HCT116 (cell line): ENCODE data around the gene IFITM5. TPM values are rescaled to one million over a fixed set of nuclear protein-coding genes. Genes with fewer than 3 reads are reported as not detected.

ENCODE experiments used
- ATAC-seq: fragments of 200-7000 bp; cut with Tn5 transposase; 2 replicates; pipeline ENCODE4 v1.9.1; 2020; ENCODE audit warnings: mild to moderate bottlenecking, moderate library complexity
- BruUV-seq: library from RNA; stranded (reverse); fragments of 400-500 nt; replicated peaks from 2 replicates; lab custom pipeline; 2021; lab: Mats Ljungman, UMichigan
- CTCF ChIA-PET: fragments of 300-600 bp; sonication (Branson Sonifier 250); formaldehyde crosslinking; loops from one replicate; lab custom pipeline; 2021; ENCODE audit warnings: antibody characterized with exemption; lab: Charles Lee
- POLR2A ChIA-PET: fragments of 300-600, 350-600 bp; sonication (Branson Sonifier 250); formaldehyde crosslinking; loops from one replicate; lab custom pipeline; 2021; ENCODE audit warnings: antibody characterized with exemption; lab: Charles Lee
- RAD21 ChIA-PET, 2 experiments: fragments of 300-600 bp; sonication (Branson Sonifier 250); formaldehyde crosslinking; loops; one replicate each; lab custom pipeline; 2023; ENCODE audit warnings: low total read pairs in 2 of 2; ENCODE audit not compliant: uncharacterized antibody in 2 of 2, unreplicated experiment in 2 of 2, low non-redundant PET in 1 of 2; lab: Charles Lee
- DNase-seq: peaks from one replicate; pipeline ENCODE4 v3.0.0-alpha.2; 2010; ENCODE audit warnings: low read depth, low spot score
- H2AFZ ChIP-seq: fragments of 200-600 bp; shearing (Covaris generic), sonication (generic); 2 replicates; pipeline ENCODE4 v1.6.1; 2017; ENCODE audit warnings: low read depth, mixed run types, mixed read lengths, antibody characterized with exemption, low read length; ENCODE audit not compliant: poor library complexity, severe bottlenecking
- H3K27ac ChIP-seq: 2 replicates; pipeline ENCODE4 v1.5.1; 2012; ENCODE audit warnings: low read depth, low read length
- H3K27me3 ChIP-seq: fragments of 200-600 bp; sonication (generic); 2 replicates; pipeline ENCODE4 v1.6.1; 2016; ENCODE audit warnings: mixed run types, low read length, mixed read lengths; ENCODE audit not compliant: insufficient read depth
- H3K36me3 ChIP-seq, 2 experiments: fragments of 200-500 bp in 1 of 2; fragments of 200-600 bp in 1 of 2; sonication (Bioruptor generic) in 1 of 2; sonication (generic) in 1 of 2; 2 replicates each; pipeline versions ENCODE4 v1.5.1 to v1.6.1; 2014 to 2016; ENCODE audit warnings: low read length in 2 of 2, inconsistent platforms in 1 of 2, mixed read lengths in 1 of 2, mixed run types in 1 of 2; ENCODE audit not compliant: insufficient read depth in 2 of 2, control insufficient read depth in 1 of 2
- H3K4me1 ChIP-seq, 2 experiments: fragments of 200-600 bp in 1 of 2; sonication (generic) in 1 of 2; 2 replicates each; pipeline versions ENCODE4 v1.5.1 to v1.6.1; 2012 to 2017; ENCODE audit warnings: low read length in 2 of 2, inconsistent platforms in 1 of 2, mild to moderate bottlenecking in 1 of 2, mixed read lengths in 1 of 2, mixed run types in 1 of 2, moderate library complexity in 1 of 2; ENCODE audit not compliant: insufficient read depth in 2 of 2, control insufficient read depth in 1 of 2
- H3K4me2 ChIP-seq: fragments of 200-600 bp; sonication (generic); 2 replicates; pipeline ENCODE4 v1.6.1; 2017; ENCODE audit warnings: mixed run types, low read length, mixed read lengths
- H3K4me3 ChIP-seq, 2 experiments: fragments of 200-600 bp in 1 of 2; sonication (generic) in 1 of 2; replicated peaks in 1 of 2; 2 replicates each; pipeline ENCODE4 v1.5.1; 2011 to 2016; ENCODE audit warnings: low read length in 2 of 2, control low read depth in 1 of 2, low read depth in 1 of 2, mild to moderate bottlenecking in 1 of 2, mixed read lengths in 1 of 2, mixed run types in 1 of 2
- H3K79me2 ChIP-seq: fragments of 200-600 bp; sonication (generic); 2 replicates; pipeline ENCODE4 v1.6.1; 2017; ENCODE audit warnings: mild to moderate bottlenecking, mixed run types, low read length, moderate library complexity, mixed read lengths; ENCODE audit not compliant: insufficient read depth
- H3K9ac ChIP-seq: fragments of 200-600 bp; sonication (generic); 2 replicates; pipeline ENCODE4 v1.6.1; 2016; ENCODE audit warnings: low read length, mixed read lengths
- H3K9me2 ChIP-seq: fragments of 200-600 bp; sonication (generic), shearing (Covaris generic); 2 replicates; pipeline ENCODE4 v1.6.1; 2017; ENCODE audit warnings: mixed run types, mild to moderate bottlenecking, moderate library complexity; ENCODE audit not compliant: insufficient read depth
- H3K9me3 ChIP-seq, 2 experiments: fragments of 200-500 bp in 1 of 2; fragments of 200-600 bp in 1 of 2; sonication (Bioruptor generic) in 1 of 2; sonication (generic) in 1 of 2; 2 replicates each; pipeline ENCODE4 v1.6.1; 2014 to 2017; ENCODE audit warnings: low read length in 2 of 2, mixed read lengths in 2 of 2, inconsistent platforms in 1 of 2, low read depth in 1 of 2, mild to moderate bottlenecking in 1 of 2, mixed run types in 1 of 2, moderate library complexity in 1 of 2; ENCODE audit not compliant: control insufficient read depth in 1 of 2, insufficient read depth in 1 of 2
- H4K20me1 ChIP-seq: fragments of 200-600 bp; sonication (generic), shearing (Covaris generic); 2 replicates; pipeline ENCODE4 v1.6.1; 2017; ENCODE audit warnings: mixed run types, mild to moderate bottlenecking, moderate library complexity; ENCODE audit not compliant: insufficient read depth
- CBX3 ChIP-seq: IDR thresholded peaks from 2 replicates; pipeline ENCODE4 v1.6.1; 2012; ENCODE audit warnings: low read depth
- CEBPB ChIP-seq: IDR thresholded peaks from 2 replicates; pipeline ENCODE4 v1.6.1; 2012; ENCODE audit warnings: low read depth
- ELF1 ChIP-seq: IDR thresholded peaks from 2 replicates; pipeline ENCODE4 v1.6.1; 2012; ENCODE audit warnings: low read depth, borderline replicate concordance
- EZH2phosphoT487 ChIP-seq: fragments of 200-600 bp; IDR thresholded peaks from 2 replicates; pipeline ENCODE4 v1.6.1; 2018; ENCODE audit warnings: antibody characterized with exemption, borderline replicate concordance
- FOSL1 ChIP-seq: IDR thresholded peaks from 2 replicates; pipeline ENCODE4 v1.6.1; 2012; ENCODE audit warnings: low read depth
- JUND ChIP-seq: IDR thresholded peaks from 2 replicates; pipeline ENCODE4 v1.6.1; 2012
- POLR2AphosphoS5 ChIP-seq: IDR thresholded peaks from 2 replicates; pipeline ENCODE4 v1.6.1; 2011; ENCODE audit warnings: mild to moderate bottlenecking, low read depth, low read length, moderate library complexity
- RAD21 ChIP-seq: IDR thresholded peaks from 2 replicates; pipeline ENCODE4 v1.6.1; 2012; ENCODE audit warnings: low read depth, mild to moderate bottlenecking
- SIN3A ChIP-seq: IDR thresholded peaks from 2 replicates; pipeline ENCODE4 v1.6.1; 2012; ENCODE audit warnings: low read depth
- SP1 ChIP-seq: IDR thresholded peaks from 2 replicates; pipeline ENCODE4 v1.6.1; 2012; ENCODE audit warnings: low read depth
- TCF7L2 ChIP-seq: IDR thresholded peaks from 2 replicates; pipeline ENCODE4 v1.7.0; 2011; ENCODE audit warnings: borderline replicate concordance, inconsistent platforms; ENCODE audit not compliant: insufficient read depth, insufficient read length; ENCODE audit errors: extremely low read depth
- ZFX ChIP-seq: fragments of 450-650 bp; IDR thresholded peaks from 2 replicates; pipeline ENCODE4 v1.6.1; 2017
- ZNF274 ChIP-seq: fragments of 200-500 bp; sonication (Bioruptor generic); IDR thresholded peaks from 2 replicates; pipeline ENCODE4 v1.6.1; 2014; ENCODE audit warnings: mild to moderate bottlenecking, low read depth, low read length, inconsistent platforms
- intact Hi-C: fragments of 100-400 bp; cut with micrococcal nuclease; formaldehyde crosslinking; loops from 2 replicates; pipeline ENCODE4 v1.10.0; 2022
- total RNA-seq: library from RNA; stranded (reverse); gene quantifications from one replicate; pipeline ENCODE4 v1.2.1, GENCODE V29; 2021; ENCODE audit not compliant: unreplicated experiment
- TF ChIP-seq, protein P1 (sequence below): IDR thresholded peaks from 2 replicates; pipeline ENCODE4 v1.6.1; 2011; ENCODE audit warnings: mild to moderate bottlenecking, low read length, moderate library complexity; ENCODE audit not compliant: insufficient replicate concordance; ENCODE audit errors: extremely low read depth
- TF ChIP-seq, protein P2 (sequence below): IDR thresholded peaks from 2 replicates; pipeline ENCODE4 v1.6.1; 2012
- TF ChIP-seq, protein P3 (sequence below): IDR thresholded peaks from 2 replicates; pipeline ENCODE4 v1.6.1; 2012
- TF ChIP-seq, protein P4 (sequence below), 3 experiments: fragments of 200-600 bp in 1 of 3; sonication (generic) in 1 of 3; IDR thresholded peaks in 2 of 3; conservative IDR thresholded peaks in 1 of 3; 2 replicates each; pipeline ENCODE4 v1.5.1; 2012 to 2017; ENCODE audit warnings: low read depth in 2 of 3, low read length in 2 of 3, antibody characterized with exemption in 1 of 3, borderline replicate concordance in 1 of 3, control low read depth in 1 of 3, mild to moderate bottlenecking in 1 of 3, mixed read lengths in 1 of 3, mixed run types in 1 of 3, moderate library complexity in 1 of 3; ENCODE audit not compliant: insufficient read depth in 1 of 3
- TF ChIP-seq, protein P5 (sequence below): IDR thresholded peaks from 2 replicates; pipeline ENCODE4 v1.6.1; 2012; ENCODE audit warnings: low read depth

Gene IFITM5
- total RNA-seq, 1 experiment from 2014 or later: not detected

DNA sequence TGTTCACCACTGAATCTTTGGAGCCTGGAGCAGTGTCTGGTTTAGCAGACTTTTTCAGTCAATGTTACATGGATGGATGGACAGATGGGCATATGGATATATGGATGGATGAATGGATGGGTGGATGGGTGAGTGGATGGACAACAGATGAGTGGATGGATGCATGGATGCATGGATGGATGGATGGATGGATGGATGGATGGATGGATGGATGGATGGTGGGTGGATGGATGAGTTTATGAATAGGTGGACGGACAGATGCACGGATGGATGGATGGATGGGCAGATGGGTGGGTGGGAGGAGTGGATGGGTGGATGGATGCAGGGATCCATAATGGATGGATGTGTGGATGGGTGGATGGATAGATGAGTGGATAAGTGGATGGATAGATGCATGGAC is 43.5 kb downstream of the IFITM5 start (continued):
- TF ChIP-seq, protein P1, sequence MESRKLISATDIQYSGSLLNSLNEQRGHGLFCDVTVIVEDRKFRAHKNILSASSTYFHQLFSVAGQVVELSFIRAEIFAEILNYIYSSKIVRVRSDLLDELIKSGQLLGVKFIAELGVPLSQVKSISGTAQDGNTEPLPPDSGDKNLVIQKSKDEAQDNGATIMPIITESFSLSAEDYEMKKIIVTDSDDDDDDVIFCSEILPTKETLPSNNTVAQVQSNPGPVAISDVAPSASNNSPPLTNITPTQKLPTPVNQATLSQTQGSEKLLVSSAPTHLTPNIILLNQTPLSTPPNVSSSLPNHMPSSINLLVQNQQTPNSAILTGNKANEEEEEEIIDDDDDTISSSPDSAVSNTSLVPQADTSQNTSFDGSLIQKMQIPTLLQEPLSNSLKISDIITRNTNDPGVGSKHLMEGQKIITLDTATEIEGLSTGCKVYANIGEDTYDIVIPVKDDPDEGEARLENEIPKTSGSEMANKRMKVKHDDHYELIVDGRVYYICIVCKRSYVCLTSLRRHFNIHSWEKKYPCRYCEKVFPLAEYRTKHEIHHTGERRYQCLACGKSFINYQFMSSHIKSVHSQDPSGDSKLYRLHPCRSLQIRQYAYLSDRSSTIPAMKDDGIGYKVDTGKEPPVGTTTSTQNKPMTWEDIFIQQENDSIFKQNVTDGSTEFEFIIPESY: no peak
- TF ChIP-seq, protein P2, sequence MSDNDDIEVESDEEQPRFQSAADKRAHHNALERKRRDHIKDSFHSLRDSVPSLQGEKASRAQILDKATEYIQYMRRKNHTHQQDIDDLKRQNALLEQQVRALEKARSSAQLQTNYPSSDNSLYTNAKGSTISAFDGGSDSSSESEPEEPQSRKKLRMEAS: no peak
- TF ChIP-seq JUND (no peak), CEBPB (no peak), TCF7L2 (no peak), FOSL1 (no peak), EZH2phosphoT487 (no peak)
- TF ChIP-seq, protein P3, sequence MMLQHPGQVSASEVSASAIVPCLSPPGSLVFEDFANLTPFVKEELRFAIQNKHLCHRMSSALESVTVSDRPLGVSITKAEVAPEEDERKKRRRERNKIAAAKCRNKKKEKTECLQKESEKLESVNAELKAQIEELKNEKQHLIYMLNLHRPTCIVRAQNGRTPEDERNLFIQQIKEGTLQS: no peak

DNA sequence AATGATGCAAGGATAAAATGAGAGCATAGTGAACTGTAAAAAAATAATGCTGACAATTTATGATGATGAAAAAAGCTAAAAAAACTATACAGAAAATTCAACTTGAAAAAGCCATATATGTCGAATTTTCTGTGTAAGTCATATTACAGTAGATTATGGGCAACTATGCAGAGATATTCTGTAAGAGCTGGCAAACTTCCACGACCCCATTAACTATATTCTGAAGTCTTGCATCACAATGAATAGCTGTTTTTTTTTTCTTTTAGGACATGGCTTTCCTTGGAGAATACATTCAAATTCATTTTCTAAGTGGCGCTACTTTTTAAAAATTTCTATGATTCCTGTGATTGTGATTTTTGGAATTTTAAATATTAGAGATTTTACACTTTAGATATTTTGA is 44.1 kb downstream of the IFITM5 start:
- intact Hi-C loops: no loop called here
- H3K36me3 ChIP-seq: peaks cover 23 to 33% of the 10 kb centered on the region in 2 experiments; a peak in 3 of 4 replicates
- no peaks in the 10 kb centered on the region for H3K4me1 ChIP-seq
- no peaks in the 10 kb centered on the region for H3K9me2 ChIP-seq
- no peak overlapping the region for H3K4me2 ChIP-seq
- H3K27ac ChIP-seq: no peak overlapping the region
- no TSS peak for BruUV-seq
- no peaks in the 10 kb centered on the region for H3K9me3 ChIP-seq
- RAD21 ChIA-PET: no interaction called here
- no peaks in the 10 kb centered on the region for H3K79me2 ChIP-seq
- POLR2A ChIA-PET: no interaction called here
- DNase-seq (no peak), ATAC-seq (no peak)
- no peak overlapping the region for H2AFZ ChIP-seq
- no peak overlapping the region for H3K9ac ChIP-seq
- no peaks in the 10 kb centered on the region for H3K27me3 ChIP-seq
- CTCF ChIA-PET: no interaction called here
- H4K20me1 ChIP-seq: no peaks in the 10 kb centered on the region
- H3K4me3 ChIP-seq: no peak overlapping the region
- no peak for TF ChIP-seq TCF7L2
- TF ChIP-seq CBX3: no peak
- TF ChIP-seq, protein P3: no peak
- no peak for TF ChIP-seq SP1
- TF ChIP-seq ELF1: no peak
- TF ChIP-seq JUND: no peak
- TF ChIP-seq, protein P4, sequence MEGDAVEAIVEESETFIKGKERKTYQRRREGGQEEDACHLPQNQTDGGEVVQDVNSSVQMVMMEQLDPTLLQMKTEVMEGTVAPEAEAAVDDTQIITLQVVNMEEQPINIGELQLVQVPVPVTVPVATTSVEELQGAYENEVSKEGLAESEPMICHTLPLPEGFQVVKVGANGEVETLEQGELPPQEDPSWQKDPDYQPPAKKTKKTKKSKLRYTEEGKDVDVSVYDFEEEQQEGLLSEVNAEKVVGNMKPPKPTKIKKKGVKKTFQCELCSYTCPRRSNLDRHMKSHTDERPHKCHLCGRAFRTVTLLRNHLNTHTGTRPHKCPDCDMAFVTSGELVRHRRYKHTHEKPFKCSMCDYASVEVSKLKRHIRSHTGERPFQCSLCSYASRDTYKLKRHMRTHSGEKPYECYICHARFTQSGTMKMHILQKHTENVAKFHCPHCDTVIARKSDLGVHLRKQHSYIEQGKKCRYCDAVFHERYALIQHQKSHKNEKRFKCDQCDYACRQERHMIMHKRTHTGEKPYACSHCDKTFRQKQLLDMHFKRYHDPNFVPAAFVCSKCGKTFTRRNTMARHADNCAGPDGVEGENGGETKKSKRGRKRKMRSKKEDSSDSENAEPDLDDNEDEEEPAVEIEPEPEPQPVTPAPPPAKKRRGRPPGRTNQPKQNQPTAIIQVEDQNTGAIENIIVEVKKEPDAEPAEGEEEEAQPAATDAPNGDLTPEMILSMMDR (IDR thresholded peaks at IDR 0.05 in 2 of 3, conservative IDR thresholded peaks at IDR 0.05 in 1 of 3; ENCODE audit: borderline replicate concordance in 1 of 3, insufficient read depth in 1 of 3, low read depth in 2 of 3, low read length in 2 of 3): no peak
- TF ChIP-seq FOSL1: no peak
- no peak for TF ChIP-seq ZNF274
- no peak for TF ChIP-seq RAD21
- TF ChIP-seq POLR2AphosphoS5: no peak
- TF ChIP-seq ZFX: no peak
- no peak for TF ChIP-seq SIN3A
- TF ChIP-seq, protein P5, sequence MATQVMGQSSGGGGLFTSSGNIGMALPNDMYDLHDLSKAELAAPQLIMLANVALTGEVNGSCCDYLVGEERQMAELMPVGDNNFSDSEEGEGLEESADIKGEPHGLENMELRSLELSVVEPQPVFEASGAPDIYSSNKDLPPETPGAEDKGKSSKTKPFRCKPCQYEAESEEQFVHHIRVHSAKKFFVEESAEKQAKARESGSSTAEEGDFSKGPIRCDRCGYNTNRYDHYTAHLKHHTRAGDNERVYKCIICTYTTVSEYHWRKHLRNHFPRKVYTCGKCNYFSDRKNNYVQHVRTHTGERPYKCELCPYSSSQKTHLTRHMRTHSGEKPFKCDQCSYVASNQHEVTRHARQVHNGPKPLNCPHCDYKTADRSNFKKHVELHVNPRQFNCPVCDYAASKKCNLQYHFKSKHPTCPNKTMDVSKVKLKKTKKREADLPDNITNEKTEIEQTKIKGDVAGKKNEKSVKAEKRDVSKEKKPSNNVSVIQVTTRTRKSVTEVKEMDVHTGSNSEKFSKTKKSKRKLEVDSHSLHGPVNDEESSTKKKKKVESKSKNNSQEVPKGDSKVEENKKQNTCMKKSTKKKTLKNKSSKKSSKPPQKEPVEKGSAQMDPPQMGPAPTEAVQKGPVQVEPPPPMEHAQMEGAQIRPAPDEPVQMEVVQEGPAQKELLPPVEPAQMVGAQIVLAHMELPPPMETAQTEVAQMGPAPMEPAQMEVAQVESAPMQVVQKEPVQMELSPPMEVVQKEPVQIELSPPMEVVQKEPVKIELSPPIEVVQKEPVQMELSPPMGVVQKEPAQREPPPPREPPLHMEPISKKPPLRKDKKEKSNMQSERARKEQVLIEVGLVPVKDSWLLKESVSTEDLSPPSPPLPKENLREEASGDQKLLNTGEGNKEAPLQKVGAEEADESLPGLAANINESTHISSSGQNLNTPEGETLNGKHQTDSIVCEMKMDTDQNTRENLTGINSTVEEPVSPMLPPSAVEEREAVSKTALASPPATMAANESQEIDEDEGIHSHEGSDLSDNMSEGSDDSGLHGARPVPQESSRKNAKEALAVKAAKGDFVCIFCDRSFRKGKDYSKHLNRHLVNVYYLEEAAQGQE: no peak
